NCI-H2171 treated with DMSO at 0.1 percent for 48 hours (cell line): ENCODE measurements around the gene PIWIL4.
"Not testable (repeated sequence)": the region's sequence is repeated elsewhere in the genome, so short reads cannot be mapped to it uniquely, and the experiment has no call there.

ENCODE experiments used
- DNase-seq: peaks from one replicate; lab custom pipeline; 2025; lab: John Stamatoyannopoulos, UW

PIWIL4 gene

DNA sequence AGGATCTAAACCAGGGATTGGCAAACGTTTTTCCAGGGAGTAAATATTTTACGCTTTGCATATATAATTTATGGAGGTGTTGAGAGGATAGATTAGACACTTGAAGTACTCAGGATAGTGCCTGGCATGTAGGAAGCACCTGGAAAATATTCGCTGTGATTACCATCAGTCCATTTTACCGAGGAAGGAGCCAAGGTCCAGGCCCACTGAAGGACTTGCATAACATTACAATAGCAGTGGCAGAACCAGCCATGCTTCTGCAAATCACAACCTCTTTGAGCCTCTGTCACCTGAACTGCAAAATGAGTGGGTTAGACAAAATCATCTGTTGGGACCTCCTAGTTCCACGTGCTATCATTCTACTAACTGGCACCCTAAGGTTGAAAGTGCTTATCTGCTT lies 18.0 kb upstream of the PIWIL4 start:
- DNase-seq: no peak

DNA sequence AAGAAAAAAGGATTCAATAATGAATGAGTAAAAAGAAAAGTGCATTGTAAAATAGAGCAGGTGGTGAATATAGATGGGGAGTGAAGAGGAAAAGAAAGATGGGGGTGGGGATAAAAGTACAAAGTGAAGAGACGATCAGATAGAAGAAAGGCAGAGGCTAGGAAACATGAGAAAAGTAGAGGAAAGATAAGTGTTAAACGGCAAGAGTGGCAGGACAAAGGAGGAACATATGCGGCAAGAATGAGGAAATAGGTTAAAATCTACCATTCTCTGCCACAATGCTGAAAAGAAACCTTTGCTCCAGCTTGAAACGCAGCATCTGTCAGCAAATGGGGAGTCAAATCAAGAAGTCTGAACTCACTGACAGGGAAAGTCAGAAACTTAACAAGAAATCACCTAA lies 16.7 kb upstream of the PIWIL4 start:
- DNase-seq: no peak

DNA sequence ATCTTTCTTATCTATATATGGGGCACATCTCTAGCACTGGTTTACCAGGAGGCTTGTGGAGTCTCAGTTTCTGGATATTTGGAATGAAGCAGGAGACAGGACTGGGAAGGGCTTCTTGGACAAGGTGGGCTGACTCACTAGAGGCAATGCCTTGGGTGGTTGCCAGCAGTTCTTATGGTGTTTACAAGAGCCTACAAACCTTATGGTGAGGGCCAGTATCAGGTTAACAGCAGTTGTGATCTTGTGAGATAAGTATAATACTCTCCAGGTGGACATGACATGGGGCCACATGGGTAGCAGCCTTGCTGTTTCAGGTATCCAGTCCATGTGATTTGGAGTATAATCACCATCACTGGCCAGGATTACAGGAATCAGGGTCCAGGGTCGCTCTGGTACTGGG lies 13.2 kb upstream of the PIWIL4 start:
- DNase-seq: peak; percentile 92

DNA sequence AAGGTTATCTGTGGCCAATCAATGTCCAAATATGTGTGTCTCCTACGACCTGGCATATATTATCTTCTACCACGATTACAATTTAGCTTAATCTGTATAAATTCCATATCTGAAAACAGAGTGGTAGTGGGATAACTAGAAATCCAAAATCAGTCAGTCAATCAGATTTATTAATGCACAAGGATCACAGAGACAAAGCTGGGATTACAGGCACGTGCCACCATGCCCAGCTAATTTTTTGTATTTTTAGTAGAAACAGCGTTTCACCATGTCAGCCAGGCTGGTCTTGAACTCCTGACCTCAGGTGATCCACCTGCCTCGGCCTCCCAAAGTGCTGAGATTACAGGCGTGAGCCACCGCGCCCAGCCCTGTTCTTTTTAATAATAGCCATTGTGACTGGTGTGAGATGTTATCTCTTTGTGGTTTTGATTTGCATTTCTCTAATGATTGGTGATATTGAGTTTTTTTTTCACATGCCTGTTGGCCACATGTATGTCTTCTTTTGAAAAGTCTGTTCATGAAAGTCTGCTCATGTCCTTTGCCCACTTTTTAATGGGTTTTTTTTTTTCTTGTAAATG lies 11.3 kb upstream of the PIWIL4 start:
- DNase-seq: not testable (repeated sequence)

DNA sequence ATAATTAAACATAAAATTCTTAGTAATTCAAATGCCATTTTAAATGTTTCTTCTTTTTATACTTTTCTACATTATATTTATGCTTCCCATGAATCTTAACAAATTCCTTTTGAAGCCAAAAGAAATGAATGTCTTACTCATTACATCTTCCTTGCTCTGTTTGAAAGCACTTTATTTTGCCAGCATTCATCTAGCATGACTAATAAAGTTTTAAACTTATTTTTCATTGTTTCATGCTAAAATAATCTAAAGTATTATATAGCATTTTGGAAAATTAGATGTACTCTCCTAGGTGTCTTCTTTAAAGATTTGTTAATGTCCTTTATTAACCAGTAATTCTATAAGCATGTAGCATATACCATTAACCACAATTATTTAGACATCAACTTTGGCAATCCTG lies 9.7 kb upstream of the PIWIL4 start:
- DNase-seq: no peak

DNA sequence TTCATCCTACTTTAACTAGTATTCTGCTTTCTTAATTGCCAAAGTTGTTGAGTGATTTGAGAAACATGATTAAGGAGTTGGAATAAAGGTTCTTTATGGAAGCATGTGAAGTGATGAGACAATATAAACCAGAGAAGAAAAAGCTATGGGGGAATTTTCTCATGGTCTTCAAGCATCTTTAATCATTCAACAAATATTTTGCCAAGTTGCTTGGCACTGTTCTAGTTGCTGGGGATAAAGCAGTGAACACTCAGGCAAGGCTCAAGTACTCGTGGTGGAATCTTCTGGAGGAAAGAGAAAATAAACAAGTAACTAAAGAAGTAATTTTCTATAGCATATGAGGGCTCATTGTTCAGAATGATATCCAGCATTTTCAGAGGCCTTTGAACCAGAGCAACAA lies 9.2 kb upstream of the PIWIL4 start:
- no peak for DNase-seq

DNA sequence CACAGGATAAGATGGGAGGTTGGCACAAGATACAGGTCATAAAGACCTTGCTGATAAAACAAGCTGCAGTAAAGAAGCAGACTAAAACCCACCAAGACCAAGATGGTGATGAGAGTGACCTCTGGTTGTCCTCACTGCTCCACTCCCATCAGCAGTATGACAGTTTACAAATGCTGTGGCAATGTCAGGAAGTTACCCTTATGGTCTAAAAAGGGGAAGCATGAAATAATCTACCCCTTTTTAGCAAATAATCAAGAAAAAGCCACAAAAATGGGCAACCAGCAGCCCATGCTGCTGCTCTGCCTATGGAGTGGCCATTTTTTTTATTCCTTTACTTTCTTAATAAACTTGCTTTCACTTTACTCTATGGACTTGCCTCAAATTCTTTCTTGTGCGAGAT lies 8.7 kb upstream of the PIWIL4 start:
- no peak for DNase-seq

DNA sequence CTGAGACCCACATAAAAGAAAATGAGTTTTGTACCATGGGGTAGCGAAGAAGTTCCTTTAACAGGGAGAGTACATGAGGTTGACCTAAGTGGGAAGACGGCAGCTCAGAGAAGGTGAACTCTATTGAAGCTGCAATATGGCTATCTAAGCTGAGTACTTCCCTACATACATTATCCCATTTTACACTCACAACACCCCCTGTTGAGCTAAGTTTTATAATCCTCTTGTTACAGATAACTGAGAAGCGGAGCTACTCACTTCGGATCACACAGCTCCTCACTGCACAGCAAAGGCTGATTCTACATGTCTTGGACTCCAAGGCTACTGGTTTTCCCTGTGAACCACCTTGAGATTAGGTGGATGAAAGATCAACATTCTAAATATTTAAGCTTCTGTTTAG lies 8.2 kb upstream of the PIWIL4 start:
- no peak for DNase-seq

DNA sequence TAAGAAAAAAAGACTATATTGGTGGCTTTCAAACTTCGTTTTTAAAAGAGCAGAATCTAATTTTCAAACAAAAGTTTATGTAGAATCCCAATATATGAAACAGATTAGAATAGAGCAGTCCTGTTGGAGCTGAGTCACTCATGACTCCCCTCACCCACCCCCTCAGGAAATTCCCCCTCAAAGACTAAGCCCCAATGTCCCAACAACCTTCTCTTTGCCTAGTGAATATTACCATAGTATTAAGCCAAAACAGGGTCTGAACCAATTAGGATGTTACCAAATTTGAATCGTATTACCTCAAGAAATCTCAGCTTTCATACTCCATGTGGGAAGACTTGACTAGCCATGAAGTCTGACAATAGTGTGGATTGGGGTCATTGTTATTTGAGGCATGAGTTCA lies 7.8 kb upstream of the PIWIL4 start:
- DNase-seq: no peak

DNA sequence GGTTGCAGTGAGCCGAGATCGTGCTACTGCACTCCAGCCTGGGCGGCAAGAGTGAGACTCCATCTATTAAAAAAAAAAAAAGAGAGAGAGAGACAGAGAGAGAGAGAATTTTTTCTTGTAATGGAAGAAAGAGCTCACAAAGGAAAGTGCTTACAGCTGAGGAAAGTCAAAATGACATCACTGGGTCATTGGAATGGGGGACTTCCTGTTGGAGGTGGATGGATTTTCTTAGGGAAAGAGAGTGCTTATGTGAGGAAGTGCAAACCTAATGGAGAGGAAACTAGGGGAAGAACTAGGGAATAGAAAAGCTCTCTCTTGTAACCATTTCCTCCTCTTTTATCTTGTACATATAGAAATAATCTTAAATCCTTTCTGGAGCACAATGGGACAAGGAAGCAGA lies 6.3 kb upstream of the PIWIL4 start:
- DNase-seq: no peak

DNA sequence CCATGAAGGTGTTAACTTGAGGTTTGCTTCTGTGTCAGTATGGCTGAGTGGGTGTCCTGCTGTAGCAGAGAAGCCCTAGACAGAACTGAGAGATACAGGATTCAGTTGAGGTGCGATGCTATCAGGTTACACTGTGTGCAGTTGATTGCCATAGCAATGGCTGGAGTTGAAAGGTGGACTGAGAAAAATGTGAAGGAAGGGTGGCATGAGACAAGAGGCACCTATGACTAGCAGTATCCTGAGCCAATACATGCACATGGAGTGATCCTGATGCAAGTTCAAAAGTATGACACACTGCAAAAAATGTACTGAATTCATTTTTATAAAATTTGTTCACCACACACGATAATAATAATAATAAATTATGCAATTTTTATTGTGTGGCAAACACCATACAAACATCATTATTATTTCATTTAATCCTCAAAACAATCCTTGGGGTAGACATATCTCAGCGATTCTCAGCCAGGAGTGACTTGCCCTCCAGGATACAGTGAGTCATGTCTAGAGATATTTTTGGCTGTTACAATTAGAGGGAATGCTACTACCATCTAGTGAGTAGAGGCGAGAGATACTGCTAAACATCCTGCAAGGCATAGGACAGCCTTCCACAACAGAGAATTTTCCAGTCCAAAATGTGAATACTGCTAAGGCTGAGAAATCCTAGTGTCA lies 3.9 kb upstream of the PIWIL4 start:
- DNase-seq: peak; percentile 38

DNA sequence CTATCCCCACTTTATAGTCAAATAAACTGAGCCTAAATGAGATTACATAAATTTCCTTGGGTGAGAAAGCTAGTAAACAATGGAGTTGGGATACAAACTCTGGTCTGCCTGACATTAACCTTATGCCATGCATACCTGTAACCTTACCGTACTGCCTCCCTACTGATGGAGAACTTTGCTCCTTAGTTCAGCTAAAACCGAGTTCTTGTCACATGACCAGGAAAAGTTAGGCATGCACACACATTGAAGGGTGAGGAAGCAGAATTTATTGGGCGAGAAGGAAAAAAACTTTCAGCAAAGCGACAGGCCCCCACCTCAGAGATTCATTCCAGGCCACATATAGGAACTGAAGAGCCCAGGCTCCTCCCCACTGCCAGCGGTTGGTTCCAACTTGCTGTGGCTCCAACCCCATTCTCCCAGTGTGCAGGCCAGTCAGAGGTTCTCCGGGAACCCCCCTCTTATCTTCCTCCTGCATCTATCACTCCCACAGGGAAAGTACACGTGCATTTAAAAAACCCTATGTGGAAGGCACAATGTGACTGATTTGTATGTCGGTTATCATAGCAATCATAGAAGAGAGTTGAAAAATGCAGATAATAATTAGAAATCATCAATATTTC lies 3.2 kb upstream of the PIWIL4 start:
- no peak for DNase-seq

DNA sequence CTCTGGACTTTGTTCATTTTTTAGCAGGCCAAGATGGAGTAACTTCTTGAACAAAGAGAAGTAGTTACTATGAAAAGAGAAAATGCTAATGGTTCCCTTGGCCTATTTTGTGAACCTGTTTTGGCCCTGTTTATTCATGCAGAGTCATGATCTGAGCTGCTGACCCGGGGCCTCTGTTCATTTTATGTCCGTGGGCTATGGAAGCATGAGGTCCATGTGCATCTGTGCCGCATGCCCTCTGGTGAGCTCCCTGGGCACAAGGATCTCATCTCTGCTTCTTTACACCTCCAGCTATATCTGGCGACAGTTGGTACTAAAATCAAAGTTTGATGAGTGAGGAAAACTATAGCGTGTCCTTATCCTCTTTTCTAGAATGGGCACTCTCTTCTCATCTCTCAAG lies 1.0 kb downstream of the PIWIL4 start:
- no peak for DNase-seq

DNA sequence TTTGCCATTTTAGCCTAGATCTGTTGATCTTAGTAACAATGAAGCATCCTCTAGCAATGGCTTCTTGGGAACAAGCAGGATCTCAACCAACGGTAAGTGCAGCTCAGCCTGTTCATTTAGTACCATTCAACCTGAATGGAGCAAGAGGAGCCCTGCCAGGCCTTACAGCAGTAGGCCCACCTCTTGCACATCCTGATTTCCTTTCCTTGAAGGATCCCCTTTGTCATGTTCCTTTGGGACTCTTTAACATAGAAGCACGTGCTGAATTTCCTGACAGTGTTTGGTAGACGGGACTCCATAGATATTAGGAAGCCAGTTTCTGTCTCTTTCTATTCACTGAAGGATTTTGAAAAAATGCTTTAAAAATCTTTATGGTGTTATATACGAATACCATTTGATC lies 1.5 kb downstream of the PIWIL4 start:
- no peak for DNase-seq

DNA sequence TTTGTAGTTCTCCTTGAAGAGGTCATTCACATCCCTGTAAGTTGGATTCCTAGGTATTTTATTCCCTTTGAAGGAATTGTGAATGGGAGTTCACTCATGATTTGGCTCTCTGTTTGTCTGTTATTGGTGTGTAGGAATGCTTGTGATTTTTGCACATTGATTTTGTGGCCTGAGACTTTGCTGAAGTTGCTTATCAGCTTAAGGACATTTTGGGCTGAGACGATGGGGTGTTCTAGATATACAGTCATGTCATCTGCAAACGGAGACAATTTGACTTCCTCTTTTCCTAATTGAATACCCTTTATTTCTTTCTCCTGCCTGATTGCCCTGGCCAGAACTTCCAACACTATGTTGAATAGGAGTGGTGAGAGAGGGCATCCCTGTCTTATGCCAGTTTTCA lies 5.8 kb downstream of the PIWIL4 start:
- DNase-seq: not testable (repeated sequence)

DNA sequence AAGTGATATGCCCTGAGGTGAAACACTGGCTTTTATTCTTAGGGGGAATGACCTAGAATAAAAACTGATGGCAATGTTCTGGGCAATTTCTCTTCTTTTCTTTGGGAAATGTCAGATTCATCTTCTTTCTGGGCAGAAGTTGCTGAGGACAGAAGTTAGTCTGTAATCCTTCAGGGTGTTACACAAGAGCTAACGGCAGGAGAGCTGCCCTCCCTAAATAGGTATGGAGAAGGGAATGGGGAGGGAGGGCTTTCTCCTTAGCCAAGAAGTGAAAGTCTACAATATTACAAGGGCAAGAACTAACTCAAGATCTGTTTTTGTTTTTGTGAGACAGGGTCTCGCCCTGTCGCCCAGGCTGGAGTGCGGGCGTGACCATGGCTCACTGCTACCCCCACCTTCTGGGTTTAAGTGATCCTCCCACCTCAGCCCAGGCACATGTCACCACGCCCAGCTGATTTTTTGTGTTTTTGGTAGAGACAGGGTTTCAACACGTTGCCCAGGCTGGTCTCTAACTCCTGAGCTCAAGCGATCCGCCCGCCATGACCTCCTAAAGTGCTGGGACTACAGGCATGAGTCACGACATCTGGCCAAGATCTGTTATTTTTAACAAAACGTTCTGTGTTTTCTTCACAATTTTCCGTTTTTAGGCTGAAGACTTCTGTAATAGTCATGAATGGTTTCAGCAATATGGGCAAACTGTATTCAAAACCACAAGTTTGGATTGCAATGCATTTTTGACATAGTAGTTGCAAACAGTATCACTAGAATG lies 7.2 kb downstream of the PIWIL4 start:
- no peak for DNase-seq

DNA sequence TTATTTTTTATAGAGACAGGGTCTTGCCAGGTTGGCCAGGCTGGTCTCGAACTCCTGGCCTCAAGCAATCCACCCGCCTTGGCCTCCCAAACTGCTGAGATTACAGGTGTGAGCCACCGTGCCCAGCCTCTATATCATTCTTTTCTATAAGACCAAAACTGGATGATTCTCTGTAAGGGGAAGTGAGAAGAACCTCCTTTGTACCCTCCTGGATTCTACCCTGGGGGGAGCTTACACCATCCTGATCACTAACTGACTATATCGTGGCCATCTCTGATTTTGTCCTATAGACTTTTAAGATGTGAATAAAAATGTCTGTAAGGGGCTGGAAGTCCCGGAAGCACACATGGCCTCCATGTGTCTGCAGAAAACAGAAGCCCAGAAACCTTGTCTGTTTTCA lies 9.1 kb downstream of the PIWIL4 start:
- no peak for DNase-seq

DNA sequence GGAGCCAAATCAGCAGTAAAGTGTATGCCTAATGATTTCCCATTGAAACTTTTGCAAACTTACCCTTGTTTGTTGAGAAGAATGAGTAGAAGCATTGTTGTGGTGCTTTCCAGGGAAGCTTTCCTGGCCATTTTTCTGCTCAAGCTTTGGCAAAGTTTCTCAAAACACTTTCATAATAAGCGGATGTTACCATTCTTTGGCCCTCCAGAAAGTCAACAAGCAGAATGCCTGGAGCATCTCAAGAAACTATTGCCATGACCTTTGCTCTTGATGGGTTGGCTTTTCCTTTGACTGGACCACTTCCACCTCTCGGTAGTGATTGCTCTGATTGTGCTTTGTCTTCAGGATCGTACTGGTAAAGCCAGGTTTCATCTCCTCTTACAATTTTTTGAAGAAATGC lies 10.7 kb downstream of the PIWIL4 start:
- DNase-seq: no peak

DNA sequence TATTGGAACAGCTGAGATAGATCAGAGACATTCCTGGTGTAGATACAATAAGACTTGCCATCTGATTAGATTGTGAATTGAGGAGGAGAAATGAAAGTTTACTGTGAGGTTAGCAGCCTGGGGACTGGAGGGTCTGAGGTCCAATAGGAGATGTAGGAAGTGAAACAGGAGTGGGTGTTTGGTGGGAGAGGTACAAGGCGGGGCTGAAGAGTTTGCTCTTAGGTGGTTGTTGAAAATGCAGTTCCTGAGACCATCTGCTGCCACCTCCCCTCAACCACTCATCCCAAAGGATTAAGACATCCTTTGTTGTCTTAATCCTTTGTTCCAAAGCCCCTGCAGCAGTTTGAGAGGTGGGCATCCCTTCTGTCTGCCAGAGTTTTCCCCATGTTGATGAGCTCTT lies 14.8 kb downstream of the PIWIL4 start:
- no peak for DNase-seq

DNA sequence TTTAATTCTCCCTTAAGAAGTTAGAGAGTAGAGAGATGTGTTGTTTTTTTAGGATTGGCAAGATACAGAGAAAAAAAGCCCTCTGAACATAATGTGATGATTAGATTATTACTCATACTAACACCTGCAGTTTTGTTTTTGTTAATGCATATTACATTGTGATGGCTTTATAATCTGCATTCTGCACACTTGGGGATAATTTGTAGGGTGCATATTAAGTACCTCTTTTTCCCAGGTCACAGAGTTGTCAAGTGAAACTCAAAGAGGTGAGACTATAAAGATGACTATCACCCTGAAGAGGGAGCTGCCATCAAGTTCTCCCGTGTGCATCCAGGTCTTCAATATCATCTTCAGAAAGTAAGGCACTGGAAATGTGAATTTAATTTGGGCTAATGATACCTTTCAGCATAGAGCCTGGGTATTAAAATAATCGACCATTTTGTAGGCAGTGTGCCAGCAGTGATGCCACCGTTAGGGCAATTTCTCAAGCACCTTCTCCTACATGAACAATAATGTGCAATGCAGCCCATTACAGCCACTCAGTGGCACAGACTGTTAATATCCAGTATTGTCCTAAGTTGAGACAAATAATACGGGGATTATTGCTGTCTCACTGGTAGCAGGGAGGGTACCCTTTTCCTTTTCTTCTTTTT lies 16.2 kb downstream of the PIWIL4 start:
- no peak for DNase-seq

DNA sequence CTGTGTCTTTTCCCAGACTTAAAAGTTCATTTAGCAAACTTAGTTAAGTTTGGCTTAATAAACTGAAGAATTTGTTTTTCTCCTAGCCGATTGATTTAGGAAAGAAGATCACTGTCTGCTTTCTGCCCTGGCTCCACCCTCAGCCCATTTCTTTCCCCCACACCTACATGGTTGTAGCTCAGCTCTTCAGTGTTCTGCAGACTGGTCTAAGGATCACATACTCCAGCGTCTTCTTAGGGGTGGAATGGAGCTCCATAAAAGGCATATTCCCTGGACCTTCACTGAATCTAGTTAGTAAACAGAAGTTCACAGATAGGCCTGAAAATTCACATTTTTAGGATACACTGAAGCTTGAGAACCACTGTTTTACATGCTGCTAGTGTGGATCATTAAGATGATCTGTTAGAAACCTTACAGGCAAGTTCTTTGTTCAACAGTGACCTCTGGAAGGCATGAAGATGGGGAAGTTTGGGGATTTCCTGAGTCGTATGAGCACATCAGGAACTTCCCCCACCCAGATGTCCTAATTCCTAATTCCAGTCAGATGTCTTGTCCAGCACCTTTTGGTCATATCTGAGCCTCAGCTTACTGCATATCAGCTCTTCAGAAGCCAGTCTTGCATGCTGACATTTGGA lies 16.8 kb downstream of the PIWIL4 start:
- DNase-seq: no peak

DNA sequence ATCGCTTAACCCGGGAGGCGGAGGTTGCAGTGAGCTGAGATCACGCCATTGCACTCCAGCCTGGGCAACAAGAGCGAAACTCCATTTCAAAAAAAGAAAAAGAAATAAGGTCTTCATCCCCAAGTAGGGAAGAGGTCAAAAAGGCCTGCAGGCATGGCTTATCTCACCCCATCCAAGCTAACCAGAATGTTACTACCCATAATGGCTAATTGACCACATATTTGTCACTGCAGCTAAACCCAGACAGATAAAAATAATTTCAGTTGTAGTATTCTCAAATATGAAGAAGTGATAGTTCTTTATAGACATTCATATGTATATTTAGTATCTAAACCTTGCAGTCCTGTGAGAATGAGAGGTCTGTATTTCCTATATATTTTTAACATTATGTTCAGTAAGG lies 17.8 kb downstream of the PIWIL4 start:
- no peak for DNase-seq
